ENCODE results near the gene TMEM196.
"Not testable (repeated sequence)": the region's sequence is repeated elsewhere in the genome, so short reads cannot be mapped to it uniquely, and the experiment has no call there.

TMEM196 gene

GRCh38 chr7:19707240-19707639 is 66.2 kb downstream of the TMEM196 start:
- no peak for DNase-seq (ENCODE audit: low read depth)

GRCh38 chr7:19705663-19706062 is 67.8 kb downstream of the TMEM196 start:
- no peak for DNase-seq (ENCODE audit: low read depth)

- no peak for DNase-seq (ENCODE audit: low read depth)
Observed at GRCh38 chr7:19701471-19701870, 71.9 kb downstream of the TMEM196 start.

- DNase-seq (ENCODE audit: low read depth) = no peak
Observed at GRCh38 chr7:19700936-19701335, 72.5 kb downstream of the TMEM196 start.

- no peak for DNase-seq (ENCODE audit: low read depth)
Observed at GRCh38 chr7:19698331-19698730, 75.1 kb downstream of the TMEM196 start.

- DNase-seq (ENCODE audit: low read depth) = no peak
Observed at GRCh38 chr7:19696926-19697325, 76.5 kb downstream of the TMEM196 start.

- no peak for DNase-seq (ENCODE audit: low read depth)
Observed at GRCh38 chr7:19692111-19692828, 81.1 kb downstream of the TMEM196 start.

GRCh38 chr7:19690736-19691135 is 82.7 kb downstream of the TMEM196 start:
- DNase-seq (ENCODE audit: low read depth) = no peak

- DNase-seq (ENCODE audit: low read depth) = not testable (repeated sequence)
Observed at GRCh38 chr7:19689130-19689529, 84.3 kb downstream of the TMEM196 start.

GRCh38 chr7:19681596-19681995 is 91.8 kb downstream of the TMEM196 start:
- no peak for DNase-seq (ENCODE audit: low read depth)

GRCh38 chr7:19677180-19677579 is 96.2 kb downstream of the TMEM196 start:
- DNase-seq (ENCODE audit: low read depth) = no peak

- DNase-seq (ENCODE audit: low read depth) = no peak
Observed at GRCh38 chr7:19675816-19676215, 97.6 kb downstream of the TMEM196 start.

- no peak for DNase-seq (ENCODE audit: low read depth)
Observed at GRCh38 chr7:19674266-19674960, 99.0 kb downstream of the TMEM196 start.

- DNase-seq (ENCODE audit: low read depth) = no peak
Observed at GRCh38 chr7:19670806-19671205, 102.6 kb downstream of the TMEM196 start.

Data from activated T-helper 9 cell treated with anti-CD3 and anti-CD28 coated beads, Interleukin-2, amount 50 U/mL, for 16 hours (primary cell).